ENCODE measurements around the gene HOXA7. TPM values are rescaled to one million over a fixed set of nuclear protein-coding genes. Genes with fewer than 3 reads are reported as not detected.

The HOXA7 gene
- total and polyA plus RNA-seq, 2 donors (not counting 1 experiment from before 2014, with no cell fraction given) = 0.37 TPM; not detected in 1

GRCh38 chr7:27176524-27176845, 20.0 kb upstream of the HOXA7 start:
- Mint-ChIP-seq H3K4me1 (peaks cover 18% of the 10 kb centered on the region), H3K27ac (no peak overlapping the region), H3K9me3 (ENCODE audit: insufficient read depth) (no peaks in the 10 kb centered on the region), H3K4me3 (no peak overlapping the region), H3K27me3 (peaks cover 59% of the 10 kb centered on the region)
- TF ChIP-seq CTCF (IDR thresholded peaks at IDR 0.05) = no peak
- TF ChIP-seq EZH2 (IDR thresholded peaks at IDR 0.05; ENCODE audit: borderline replicate concordance, insufficient read depth, low read depth, low read length, poor library complexity, severe bottlenecking) = no peak
- POLR2A ChIA-PET = no interaction called here
- H4K20me1 ChIP-seq (ENCODE audit: control insufficient read depth, insufficient read depth, low read length, poor library complexity, severe bottlenecking) = peaks cover 5% of the 10 kb centered on the region
- ATAC-seq (ENCODE audit: low read depth) (no peak), DNase-seq (no peak)
- CTCF ChIA-PET = interaction anchor here (1.7 kb wide), 2 partner anchors 16 to 19 kb away, joined by 5 read pairs; no protein-coding TSS in a partner anchor
- no peaks in the 10 kb centered on the region for H3K79me2 ChIP-seq (ENCODE audit: control insufficient read depth, insufficient read depth, low read length)
- H3K4me2 ChIP-seq (replicated peaks; ENCODE audit: low read depth, low read length, poor library complexity, severe bottlenecking) = no peak overlapping the region
- intact Hi-C loops (cut with micrococcal nuclease) = no loop called here
- no peaks in the 10 kb centered on the region for H3K36me3 ChIP-seq (replicated peaks in 1 of 2; ENCODE audit: control extremely low read depth in 1 of 2, control insufficient read depth in 1 of 2, extremely low read depth in 1 of 2, insufficient read depth in 2 of 2, low read length in 1 of 2)
- H3K27me3 ChIP-seq (replicated peaks in 1 of 4; ENCODE audit: control extremely low read depth in 1 of 4, control insufficient read depth in 3 of 4, insufficient read depth in 4 of 4, low read length in 3 of 4) = peaks cover 0 to 94% (median 72%) of the 10 kb centered on the region in 4 experiments
- no peak overlapping the region for H3K9ac ChIP-seq (ENCODE audit: low read length)
- no peak overlapping the region for H3K4me3 ChIP-seq (ENCODE audit: control extremely low read depth in 1 of 5, extremely low read depth in 1 of 5, insufficient read depth in 1 of 5, low read depth in 2 of 5, low read length in 4 of 5)
- H2AFZ ChIP-seq (ENCODE audit: insufficient read depth, low read depth, low read length, poor library complexity, severe bottlenecking) = no peak overlapping the region
- peaks cover 0 to 55% (median 10%) of the 10 kb centered on the region in 3 donors for H3K9me3 ChIP-seq (ENCODE audit: control extremely low read depth in 1 of 3, control insufficient read depth in 2 of 3, insufficient read depth in 1 of 3, low read length in 2 of 3)
- H3K27ac ChIP-seq (ENCODE audit: low read length in 2 of 2) = no peak overlapping the region
- no CpG with 5 or more reads among the region's 3 CpGs for WGBS (ENCODE audit: insufficient coverage)
- H3K4me1 ChIP-seq (ENCODE audit: control insufficient read depth in 2 of 2, insufficient read depth in 2 of 2, low read length in 2 of 2) = peaks cover 33 to 46% of the 10 kb centered on the region in 2 donors

- ATAC-seq (ENCODE audit: low read depth) (no peak), DNase-seq (no peak)
- H3K9me3 Mint-ChIP-seq (ENCODE audit: insufficient read depth) = no peaks in the 10 kb centered on the region
- Histone ChIP-seq H3K79me2 (ENCODE audit: control insufficient read depth, insufficient read depth, low read length) (no peaks in the 10 kb centered on the region), H4K20me1 (ENCODE audit: control insufficient read depth, insufficient read depth, low read length, poor library complexity, severe bottlenecking) (peaks cover 8% of the 10 kb centered on the region), H3K27me3 (replicated peaks in 1 of 4; ENCODE audit: control extremely low read depth in 1 of 4, control insufficient read depth in 3 of 4, insufficient read depth in 4 of 4, low read length in 3 of 4) (peaks cover 0 to 96% (median 76%) of the 10 kb centered on the region in 4 experiments), H3K9ac (ENCODE audit: low read length) (no peak overlapping the region), H3K36me3 (replicated peaks in 1 of 2; ENCODE audit: control extremely low read depth in 1 of 2, control insufficient read depth in 1 of 2, extremely low read depth in 1 of 2, insufficient read depth in 2 of 2, low read length in 1 of 2) (no peaks in the 10 kb centered on the region), H3K4me1 (ENCODE audit: control insufficient read depth in 2 of 2, insufficient read depth in 2 of 2, low read length in 2 of 2) (peaks cover 33 to 50% of the 10 kb centered on the region in 2 donors), H3K9me3 (ENCODE audit: control extremely low read depth in 1 of 3, control insufficient read depth in 2 of 3, insufficient read depth in 1 of 3, low read length in 2 of 3) (peaks cover 0 to 59% (median 10%) of the 10 kb centered on the region in 3 donors), H2AFZ (ENCODE audit: insufficient read depth, low read depth, low read length, poor library complexity, severe bottlenecking) (no peak overlapping the region), H3K27ac (ENCODE audit: low read length in 2 of 2) (no peak overlapping the region), H3K4me3 (ENCODE audit: control extremely low read depth in 1 of 5, extremely low read depth in 1 of 5, insufficient read depth in 1 of 5, low read depth in 2 of 5, low read length in 4 of 5) (no peak overlapping the region), H3K4me2 (replicated peaks; ENCODE audit: low read depth, low read length, poor library complexity, severe bottlenecking) (no peak overlapping the region)
- H3K4me1 Mint-ChIP-seq = peaks cover 19% of the 10 kb centered on the region
- ChIA-PET CTCF (interaction anchor here (1.7 kb wide), 2 partner anchors 15 to 20 kb away, joined by 5 read pairs; no protein-coding TSS in a partner anchor), POLR2A (no interaction called here)
- TF ChIP-seq EZH2 (IDR thresholded peaks at IDR 0.05; ENCODE audit: borderline replicate concordance, insufficient read depth, low read depth, low read length, poor library complexity, severe bottlenecking) (no peak), CTCF (IDR thresholded peaks at IDR 0.05) (no peak)
- intact Hi-C loops (cut with micrococcal nuclease) = no loop called here
- H3K4me3 Mint-ChIP-seq = no peak overlapping the region
- H3K27ac Mint-ChIP-seq = no peak overlapping the region
- WGBS (ENCODE audit: insufficient coverage) = 96% methylated on average over 39 of the region's 40 CpGs
- H3K27me3 Mint-ChIP-seq = peaks cover 58% of the 10 kb centered on the region
Observed at GRCh38 chr7:27175626-27176523, 19.4 kb upstream of the HOXA7 start.

Data from B cell (primary cell).